GM13977 (cell line): ENCODE data around the gene EFCAB11.

ENCODE experiments used
- DNase-seq: peaks from one replicate; pipeline ENCODE4 v3.0.0; 2012; ENCODE audit warnings: low spot score
- in situ Hi-C: fragments of 300-500 bp; cut with MboI; formaldehyde crosslinking; loops from one replicate; pipeline ENCODE4 v1.12.0; 2022; ENCODE audit warnings: low sequenced_read_pairs, low pct_unique_long_range_greater_than_20kb, mixed read lengths, inconsistent platforms; ENCODE audit not compliant: unreplicated experiment
- TF ChIP-seq, protein P1 (sequence below): IDR thresholded peaks from 2 replicates; pipeline ENCODE4 v1.5.1; 2012; ENCODE audit warnings: mild to moderate bottlenecking, control low read depth; ENCODE audit not compliant: insufficient read depth; ENCODE audit errors: extremely low read depth, missing control alignments

The EFCAB11 gene

DNA sequence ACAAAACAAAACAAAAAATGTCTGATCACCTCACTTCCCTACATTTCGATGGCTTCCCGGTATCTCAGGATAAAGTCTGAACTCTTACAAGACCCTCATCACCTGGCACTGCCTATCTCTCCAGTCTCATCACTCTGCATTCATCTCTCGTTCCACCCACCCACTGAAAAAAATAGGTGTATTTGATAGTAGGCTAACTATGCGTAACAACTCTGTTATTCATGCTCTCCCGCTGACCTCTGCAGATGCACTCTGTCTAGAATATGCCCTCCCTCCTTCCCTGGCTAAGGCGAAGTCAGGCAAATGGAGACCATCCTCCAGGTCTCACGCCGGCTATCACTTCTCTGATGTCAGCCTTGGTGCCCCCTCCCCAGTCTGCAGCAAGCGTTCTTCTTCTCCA, 44.9 kb downstream of the EFCAB11 start:
- TF ChIP-seq, protein P1, sequence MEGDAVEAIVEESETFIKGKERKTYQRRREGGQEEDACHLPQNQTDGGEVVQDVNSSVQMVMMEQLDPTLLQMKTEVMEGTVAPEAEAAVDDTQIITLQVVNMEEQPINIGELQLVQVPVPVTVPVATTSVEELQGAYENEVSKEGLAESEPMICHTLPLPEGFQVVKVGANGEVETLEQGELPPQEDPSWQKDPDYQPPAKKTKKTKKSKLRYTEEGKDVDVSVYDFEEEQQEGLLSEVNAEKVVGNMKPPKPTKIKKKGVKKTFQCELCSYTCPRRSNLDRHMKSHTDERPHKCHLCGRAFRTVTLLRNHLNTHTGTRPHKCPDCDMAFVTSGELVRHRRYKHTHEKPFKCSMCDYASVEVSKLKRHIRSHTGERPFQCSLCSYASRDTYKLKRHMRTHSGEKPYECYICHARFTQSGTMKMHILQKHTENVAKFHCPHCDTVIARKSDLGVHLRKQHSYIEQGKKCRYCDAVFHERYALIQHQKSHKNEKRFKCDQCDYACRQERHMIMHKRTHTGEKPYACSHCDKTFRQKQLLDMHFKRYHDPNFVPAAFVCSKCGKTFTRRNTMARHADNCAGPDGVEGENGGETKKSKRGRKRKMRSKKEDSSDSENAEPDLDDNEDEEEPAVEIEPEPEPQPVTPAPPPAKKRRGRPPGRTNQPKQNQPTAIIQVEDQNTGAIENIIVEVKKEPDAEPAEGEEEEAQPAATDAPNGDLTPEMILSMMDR, result no peak
- DNase-seq, result no peak
- in situ Hi-C loops, result loop anchor here (25.0 kb wide), 2 partner anchors 472 to 722 kb away; no protein-coding TSS in a partner anchor

DNA sequence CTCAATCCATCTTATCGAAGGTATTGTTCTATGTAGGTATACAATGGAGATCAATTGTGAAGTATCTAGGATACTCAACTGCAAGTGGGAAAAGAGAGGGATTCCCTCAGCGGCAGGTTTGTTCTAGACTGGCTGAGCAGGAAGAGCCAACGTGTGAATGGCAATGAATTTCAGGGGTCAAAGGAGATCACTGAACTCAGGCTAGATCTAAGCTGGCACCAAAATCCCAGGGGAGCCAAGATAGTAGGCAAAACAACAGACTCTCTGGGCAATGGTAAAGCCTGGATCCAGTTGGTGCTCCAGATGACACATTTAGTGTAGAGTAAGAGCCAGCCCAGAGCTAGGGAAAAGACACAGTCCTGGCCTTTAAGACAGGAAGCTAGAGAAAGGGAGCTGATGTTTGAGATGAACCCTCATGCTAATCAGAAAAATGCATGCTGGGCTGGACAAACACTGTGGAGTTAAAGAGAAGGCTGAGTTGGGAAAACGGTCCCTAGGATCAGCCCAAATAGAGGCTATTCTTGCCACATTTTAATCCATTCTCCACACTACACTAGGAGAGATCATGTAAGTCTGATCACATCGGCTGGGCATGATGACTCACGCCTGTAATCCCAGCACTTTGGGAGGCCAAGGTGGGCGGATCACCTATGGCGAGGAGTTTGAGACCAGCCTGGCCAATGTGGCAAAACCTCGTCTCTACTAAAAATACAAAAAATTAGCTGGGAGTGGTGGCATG, 45.6 kb downstream of the EFCAB11 start:
- TF ChIP-seq, protein P1, result no peak
- in situ Hi-C loops, result loop anchor here (25.0 kb wide), 2 partner anchors 472 to 722 kb away; no protein-coding TSS in a partner anchor
- DNase-seq, result no peak

DNA sequence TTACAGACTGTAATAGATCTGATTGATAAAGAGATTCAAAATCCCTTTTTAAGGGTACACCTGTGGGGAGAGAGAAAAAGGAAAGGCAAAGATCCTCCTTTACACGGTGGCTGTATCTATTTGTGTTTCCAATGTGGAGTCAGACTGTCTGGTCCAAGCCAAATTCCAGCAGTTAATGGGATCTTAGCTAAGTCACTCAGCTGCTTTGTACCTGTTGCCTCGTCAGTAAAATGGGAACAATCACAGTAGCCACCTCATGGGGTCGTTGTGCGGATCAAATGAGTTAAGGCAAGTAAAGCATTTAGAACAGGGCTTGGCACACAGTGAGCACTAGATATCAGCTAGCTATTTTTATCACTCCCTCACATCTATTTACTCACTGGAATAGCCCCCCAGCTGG, 46.9 kb downstream of the EFCAB11 start:
- TF ChIP-seq, protein P1, result no peak
- DNase-seq, result no peak
- in situ Hi-C loops, result loop anchor here (25.0 kb wide), 2 partner anchors 470 to 720 kb away; no protein-coding TSS in a partner anchor

DNA sequence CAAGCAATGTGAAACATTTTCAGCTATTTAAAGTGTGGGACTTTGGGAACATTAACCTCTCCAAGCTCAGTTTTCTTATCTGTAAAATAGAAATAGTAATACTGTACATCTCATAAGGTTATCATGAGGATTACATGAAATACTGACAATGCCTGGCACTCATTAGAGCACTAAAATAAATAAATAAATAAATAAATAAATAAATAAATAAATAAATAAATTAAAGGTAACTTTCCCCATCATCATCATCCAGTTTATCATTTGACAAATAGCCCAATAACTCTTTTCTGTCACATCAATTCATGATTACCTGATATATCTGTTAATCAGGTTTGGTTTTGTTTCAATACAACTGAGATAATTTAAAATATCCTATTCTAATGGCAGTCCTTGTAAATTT, 48.5 kb downstream of the EFCAB11 start:
- TF ChIP-seq, protein P1, result no peak
- in situ Hi-C loops, result loop anchor here (25.0 kb wide), 2 partner anchors 469 to 719 kb away; no protein-coding TSS in a partner anchor
- no peak for DNase-seq

DNA sequence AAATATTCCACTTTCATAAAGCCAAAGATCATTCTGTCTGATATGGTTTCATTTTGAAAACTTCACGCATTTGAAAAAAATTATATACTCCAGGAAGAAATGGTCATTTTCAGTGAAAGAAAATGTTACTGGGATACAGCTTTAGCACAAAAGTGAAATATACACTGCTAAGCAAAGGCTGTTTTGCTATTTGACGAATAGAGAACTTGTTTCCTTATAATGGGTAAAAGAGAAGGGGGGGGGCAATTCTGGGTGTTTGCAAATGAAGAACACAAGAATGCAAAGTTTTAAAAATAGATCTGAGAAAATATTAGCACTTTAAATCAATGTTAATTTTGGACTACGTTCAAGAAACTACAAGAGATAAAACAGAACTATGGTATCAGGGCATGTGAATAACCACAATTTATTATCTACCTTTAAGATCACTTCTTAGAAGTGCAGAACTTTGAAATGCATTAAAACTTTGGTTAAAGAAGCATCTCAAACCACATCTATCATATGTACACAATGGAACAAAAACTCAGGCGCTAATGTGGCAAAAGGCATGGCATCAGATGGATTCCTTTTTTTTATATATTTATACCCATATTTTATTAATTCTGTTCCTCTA, 51.1 kb downstream of the EFCAB11 start:
- in situ Hi-C loops, result loop anchor here (25.0 kb wide), 2 partner anchors 466 to 716 kb away; no protein-coding TSS in a partner anchor
- TF ChIP-seq, protein P1, result no peak
- DNase-seq, result no peak

DNA sequence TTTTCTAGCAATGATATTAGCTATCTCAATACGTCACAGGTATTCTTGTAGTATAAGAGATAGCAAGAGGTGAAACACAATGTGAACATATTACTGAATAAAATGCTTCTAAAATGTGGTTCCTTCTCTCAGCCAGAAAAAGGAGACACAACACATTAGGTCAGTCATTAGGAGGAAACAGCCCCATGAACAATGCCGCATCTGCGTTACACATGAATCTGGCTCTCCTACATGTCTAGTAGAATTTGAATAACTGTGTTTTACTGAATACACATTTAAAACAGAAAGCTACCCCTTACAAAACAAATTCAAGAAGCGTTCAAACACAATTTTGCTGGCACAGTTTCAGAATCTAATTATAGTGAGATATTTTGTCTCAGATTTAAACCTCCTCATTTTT, 51.6 kb downstream of the EFCAB11 start:
- in situ Hi-C loops, result loop anchor here (25.0 kb wide), 2 partner anchors 466 to 716 kb away; no protein-coding TSS in a partner anchor
- DNase-seq, result no peak
- TF ChIP-seq, protein P1, result no peak
